Activated B cell treated with CpG ODN at 0.5 μM for 24 hours (primary cell): ENCODE measurements around the gene SEMA3F. TPM values are rescaled to one million over a fixed set of nuclear protein-coding genes. Genes with fewer than 3 reads are reported as not detected.

Experiments
- ATAC-seq: fragments of 200-7000 bp; cut with Tn5 transposase; one replicate; pipeline ENCODE4 v1.10.0; 2021; ENCODE audit warnings: low read depth, mild to moderate bottlenecking, moderate library complexity
- CTCF ChIA-PET: fragments of 350-600 bp; sonication (Branson Sonifier 250); formaldehyde crosslinking; loops from one replicate; lab custom pipeline; 2021; ENCODE audit warnings: antibody characterized with exemption; lab: Charles Lee
- POLR2A ChIA-PET: fragments of 350-600 bp; sonication (Branson Sonifier 250); formaldehyde crosslinking; loops from one replicate; lab custom pipeline; 2021; ENCODE audit warnings: antibody characterized with exemption; lab: Charles Lee
- DNase-seq: peaks from one replicate; pipeline ENCODE4 v3.0.0; 2022
- H3K27ac Mint-ChIP-seq: one replicate; pipeline ENCODE4 v1.8.0; 2020; ENCODE audit warnings: mixed read lengths
- H3K27me3 Mint-ChIP-seq: one replicate; pipeline ENCODE4 v1.8.0; 2021; ENCODE audit warnings: mixed read lengths
- H3K36me3 Mint-ChIP-seq: one replicate; pipeline ENCODE4 v1.8.0; 2021; ENCODE audit warnings: low read depth, mixed read lengths
- H3K4me1 Mint-ChIP-seq: one replicate; pipeline ENCODE4 v1.8.0; 2021; ENCODE audit warnings: mixed read lengths
- H3K4me3 Mint-ChIP-seq: one replicate; pipeline ENCODE4 v1.8.0; 2020; ENCODE audit warnings: mild to moderate bottlenecking, mixed read lengths
- H3K9me3 Mint-ChIP-seq: one replicate; pipeline ENCODE4 v1.8.0; 2020; ENCODE audit warnings: mixed read lengths
- intact Hi-C: fragments of 100-400 bp; cut with micrococcal nuclease; formaldehyde crosslinking; loops from one replicate; pipeline ENCODE4 v1.15.1; 2024
- total RNA-seq: library from RNA; stranded (reverse); gene quantifications from 2 replicates; pipeline ENCODE4 v1.2.3, GENCODE V29; 2022
- TF ChIP-seq, protein P1 (sequence below): fragments of 200-600 bp; IDR thresholded peaks from one replicate; pipeline ENCODE4 v1.8.0; 2022; ENCODE audit warnings: antibody characterized with exemption, mild to moderate bottlenecking

SEMA3F gene
- total RNA-seq, 1 donor from 2014 or later, result not detected

DNA sequence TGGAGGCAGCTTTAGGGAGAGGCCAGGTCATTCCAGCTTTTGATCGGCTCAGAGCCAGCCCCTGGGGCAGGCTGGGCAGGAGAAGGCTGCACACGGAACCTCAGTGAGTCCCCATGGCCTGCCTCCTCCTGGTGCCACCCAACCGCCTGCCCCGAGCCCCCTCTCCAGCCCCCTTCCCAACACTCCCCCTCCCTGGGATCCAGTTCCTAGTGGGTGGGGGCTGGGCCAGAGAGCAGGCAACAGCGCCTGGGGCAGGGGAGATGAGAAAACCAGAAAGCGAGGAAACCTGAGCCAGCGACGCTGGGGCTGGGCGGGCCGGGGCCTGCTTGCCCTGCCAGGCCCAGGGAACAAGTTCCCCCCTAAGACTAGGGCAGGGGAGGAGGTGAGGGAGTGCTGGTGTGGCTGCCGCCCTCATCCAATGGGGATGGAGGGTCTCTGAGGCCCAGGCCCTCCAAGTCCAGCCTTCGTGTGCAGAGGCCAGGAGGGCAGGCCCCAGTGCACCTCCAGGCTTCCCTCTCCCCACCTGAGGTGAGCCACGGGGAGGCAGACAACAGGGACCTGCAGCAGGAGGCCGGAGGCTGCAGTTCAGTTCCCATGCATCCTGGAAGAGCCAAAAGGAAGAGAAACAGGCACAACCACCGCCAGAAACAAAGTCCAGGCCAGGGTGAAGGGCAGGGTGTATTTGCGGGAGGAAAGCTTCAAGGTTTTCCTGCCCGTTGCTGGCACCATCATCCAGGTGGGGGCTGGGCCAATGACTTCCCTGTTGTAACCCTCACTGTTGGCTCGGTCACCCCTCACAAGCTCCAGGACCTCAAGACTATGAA is 4.0 kb upstream of the SEMA3F start:
- Mint-ChIP-seq H3K27ac (no peak overlapping the region), H3K9me3 (no peaks in the 10 kb centered on the region), H3K4me3 (no peak overlapping the region), H3K4me1 (peaks cover 10% of the 10 kb centered on the region), H3K36me3 (no peaks in the 10 kb centered on the region), H3K27me3 (peaks cover 24% of the 10 kb centered on the region)
- TF ChIP-seq, protein P1, sequence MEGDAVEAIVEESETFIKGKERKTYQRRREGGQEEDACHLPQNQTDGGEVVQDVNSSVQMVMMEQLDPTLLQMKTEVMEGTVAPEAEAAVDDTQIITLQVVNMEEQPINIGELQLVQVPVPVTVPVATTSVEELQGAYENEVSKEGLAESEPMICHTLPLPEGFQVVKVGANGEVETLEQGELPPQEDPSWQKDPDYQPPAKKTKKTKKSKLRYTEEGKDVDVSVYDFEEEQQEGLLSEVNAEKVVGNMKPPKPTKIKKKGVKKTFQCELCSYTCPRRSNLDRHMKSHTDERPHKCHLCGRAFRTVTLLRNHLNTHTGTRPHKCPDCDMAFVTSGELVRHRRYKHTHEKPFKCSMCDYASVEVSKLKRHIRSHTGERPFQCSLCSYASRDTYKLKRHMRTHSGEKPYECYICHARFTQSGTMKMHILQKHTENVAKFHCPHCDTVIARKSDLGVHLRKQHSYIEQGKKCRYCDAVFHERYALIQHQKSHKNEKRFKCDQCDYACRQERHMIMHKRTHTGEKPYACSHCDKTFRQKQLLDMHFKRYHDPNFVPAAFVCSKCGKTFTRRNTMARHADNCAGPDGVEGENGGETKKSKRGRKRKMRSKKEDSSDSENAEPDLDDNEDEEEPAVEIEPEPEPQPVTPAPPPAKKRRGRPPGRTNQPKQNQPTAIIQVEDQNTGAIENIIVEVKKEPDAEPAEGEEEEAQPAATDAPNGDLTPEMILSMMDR, result no peak
- no peak for ATAC-seq
- ChIA-PET POLR2A (no interaction called here), CTCF (interaction anchor here (1.8 kb wide), 1 partner anchor 31 kb away, joined by 4 read pairs; no protein-coding TSS in a partner anchor)
- intact Hi-C loops, result no loop called here
- DNase-seq, result no peak

GRCh38 chr3:50151728-50152127 is 3.4 kb upstream of the SEMA3F start:
- TF ChIP-seq, protein P1, result no peak
- H3K9me3 Mint-ChIP-seq, result no peaks in the 10 kb centered on the region
- H3K4me1 Mint-ChIP-seq, result peaks cover 12% of the 10 kb centered on the region
- intact Hi-C loops, result no loop called here
- POLR2A ChIA-PET, result no interaction called here
- peaks cover 27% of the 10 kb centered on the region for H3K27me3 Mint-ChIP-seq
- ATAC-seq (no peak), DNase-seq (no peak)
- H3K4me3 Mint-ChIP-seq, result no peak overlapping the region
- H3K36me3 Mint-ChIP-seq, result no peaks in the 10 kb centered on the region
- no peak overlapping the region for H3K27ac Mint-ChIP-seq
- CTCF ChIA-PET, result interaction anchor here (1.8 kb wide), 1 partner anchor 31 kb away, joined by 4 read pairs; no protein-coding TSS in a partner anchor

GRCh38 chr3:50153782-50154475 is 1.2 kb upstream of the SEMA3F start:
- Mint-ChIP-seq H3K4me3 (peak overlapping the region; percentile 79), H3K4me1 (peaks cover 13% of the 10 kb centered on the region), H3K27ac (no peak overlapping the region), H3K36me3 (no peaks in the 10 kb centered on the region), H3K9me3 (no peaks in the 10 kb centered on the region), H3K27me3 (peaks cover 34% of the 10 kb centered on the region)
- DNase-seq, result no peak
- ChIA-PET POLR2A (no interaction called here), CTCF (no interaction called here)
- no peak for ATAC-seq
- intact Hi-C loops, result loop anchor here (1.0 to 2.0 kb wide), 3 partner anchors 33 to 298 kb away; partner anchors contain the start of gene TRAIP
- TF ChIP-seq, protein P1, result no peak

GRCh38 chr3:50154476-50154839 is 666 bp upstream of the SEMA3F start:
- H3K4me1 Mint-ChIP-seq, result peaks cover 13% of the 10 kb centered on the region
- no peak overlapping the region for H3K27ac Mint-ChIP-seq
- ATAC-seq, result peak; percentile 16
- H3K27me3 Mint-ChIP-seq, result peaks cover 34% of the 10 kb centered on the region
- no peak for DNase-seq
- TF ChIP-seq, protein P1, result no peak
- ChIA-PET POLR2A (no interaction called here), CTCF (no interaction called here)
- H3K9me3 Mint-ChIP-seq, result no peaks in the 10 kb centered on the region
- H3K36me3 Mint-ChIP-seq, result no peaks in the 10 kb centered on the region
- intact Hi-C loops, result loop anchor here (1.0 to 2.0 kb wide), 3 partner anchors 33 to 298 kb away; partner anchors contain the start of gene TRAIP
- H3K4me3 Mint-ChIP-seq, result peak overlapping the region; percentile 79

- no peak for ATAC-seq
- intact Hi-C loops, result loop anchor here (1.0 to 2.0 kb wide), 2 partner anchors 37 to 118 kb away; no protein-coding TSS in a partner anchor
- no peaks in the 10 kb centered on the region for H3K36me3 Mint-ChIP-seq
- CTCF ChIA-PET, result no interaction called here
- DNase-seq, result no peak
- POLR2A ChIA-PET, result no interaction called here
- peak overlapping the region; percentile 72 for H3K4me3 Mint-ChIP-seq
- H3K27ac Mint-ChIP-seq, result no peak overlapping the region
- peaks cover 32% of the 10 kb centered on the region for H3K27me3 Mint-ChIP-seq
- H3K4me1 Mint-ChIP-seq, result peaks cover 13% of the 10 kb centered on the region
- TF ChIP-seq, protein P1, result no peak
- H3K9me3 Mint-ChIP-seq, result no peaks in the 10 kb centered on the region
Observed at GRCh38 chr3:50155491-50155878, 361 bp downstream of the SEMA3F start.
